Measurements from ENCODE around the gene MRPL51.
A peak's percentile ranks its signal among the peaks of the same experiment; 100 is the strongest.

MRPL51 gene
- 33.1 to 41.8 reads per million in 2 donors for total RNA-seq

- peak; percentile 95 for DNase-seq
These were observed at the start of gene MRPL51 for GRCh38 chr12:6492838-6493496. Gene MRPL51, minus strand, starts transcription at chr12:6493262. Its CDS starts 126 bp downstream, at chr12:6493136.

- no peak for DNase-seq
These were observed 49.3 kb upstream of the MRPL51 start for GRCh38 chr12:6542209-6543009.

GRCh38 chr12:6541371-6542165 lies 48.5 kb upstream of the MRPL51 start:
- DNase-seq = no peak

- peak; percentile 32 for DNase-seq
These were observed 47.3 kb upstream of the MRPL51 start for GRCh38 chr12:6540181-6540877.

- no peak for DNase-seq
These were observed 46.7 kb upstream of the MRPL51 start for GRCh38 chr12:6539707-6540134.

- DNase-seq = no peak
These were observed 46.2 kb upstream of the MRPL51 start for GRCh38 chr12:6539314-6539682.

GRCh38 chr12:6538420-6539313 lies 45.6 kb upstream of the MRPL51 start:
- DNase-seq = no peak

GRCh38 chr12:6537580-6538419 lies 44.7 kb upstream of the MRPL51 start:
- DNase-seq = peak; percentile 22

GRCh38 chr12:6536894-6537579 lies 44.0 kb upstream of the MRPL51 start:
- no peak for DNase-seq

- no peak for DNase-seq
These were observed 43.1 kb upstream of the MRPL51 start for GRCh38 chr12:6535960-6536847.

GRCh38 chr12:6535697-6535946 lies 42.6 kb upstream of the MRPL51 start:
- DNase-seq = no peak

- peak; percentile 64 for DNase-seq
These were observed 42.1 kb upstream of the MRPL51 start for GRCh38 chr12:6534945-6535696.

- DNase-seq = no peak
These were observed 41.6 kb upstream of the MRPL51 start for GRCh38 chr12:6534695-6534944.

- DNase-seq = peak; percentile 76
These were observed 41.0 kb upstream of the MRPL51 start, which contains the start of gene GAPDH for GRCh38 chr12:6533923-6534694. Gene GAPDH, plus strand, starts transcription at chr12:6534517. Its CDS starts 316 bp downstream, at chr12:6534833.

GRCh38 chr12:6533653-6533922 lies 40.5 kb upstream of the MRPL51 start:
- DNase-seq = no peak

GRCh38 chr12:6532927-6533652 lies 40.0 kb upstream of the MRPL51 start:
- no peak for DNase-seq
